CD14-positive monocyte (primary cell): ENCODE measurements around the gene DENND4C. TPM values are rescaled to one million over a fixed set of nuclear protein-coding genes. Genes with fewer than 3 reads are reported as not detected.

Experiments
- DNase-seq, 3 donors: peaks; one replicate each; pipeline ENCODE4 v3.0.0-alpha.2; 2011 to 2022
- H2AFZ ChIP-seq: 2 replicates; pipeline ENCODE4 v1.6.0; 2012; ENCODE audit warnings: mild to moderate bottlenecking, low read depth, low read length, inconsistent platforms; ENCODE audit not compliant: insufficient read depth, poor library complexity, severe bottlenecking
- H3K27ac ChIP-seq, 2 donors: 1 replicate in 1 of 2; 2 replicates in 1 of 2; pipeline ENCODE4 v1.5.1; 2012 to 2013; ENCODE audit warnings: low read length in 2 of 2, control low read depth in 1 of 2, inconsistent platforms in 1 of 2, low read depth in 1 of 2, mild to moderate bottlenecking in 1 of 2
- H3K27me3 ChIP-seq, 2 donors: one replicate each; pipeline versions ENCODE4 v1.6.0 to v1.6.1; 2011 to 2013; ENCODE audit warnings: low read length in 2 of 2; ENCODE audit not compliant: control insufficient read depth in 2 of 2, insufficient read depth in 2 of 2
- H3K36me3 ChIP-seq, 2 donors: replicated peaks in 1 of 2; 1 replicate in 1 of 2; 2 replicates in 1 of 2; pipeline versions ENCODE4 v1.5.1 to v1.6.1; 2012 to 2013; ENCODE audit warnings: low read length in 2 of 2, control low read depth in 1 of 2, inconsistent platforms in 1 of 2, mild to moderate bottlenecking in 1 of 2; ENCODE audit not compliant: insufficient read depth in 2 of 2, control insufficient read depth in 1 of 2
- H3K4me1 ChIP-seq, 2 donors: 1 replicate in 1 of 2; 2 replicates in 1 of 2; pipeline versions ENCODE4 v1.5.1 to v1.6.1; 2012 to 2013; ENCODE audit warnings: low read length in 2 of 2, control low read depth in 1 of 2, inconsistent platforms in 1 of 2, mild to moderate bottlenecking in 1 of 2, moderate library complexity in 1 of 2; ENCODE audit not compliant: insufficient read depth in 2 of 2, control insufficient read depth in 1 of 2
- H3K4me2 ChIP-seq: replicated peaks from 2 replicates; pipeline ENCODE3; 2012; ENCODE audit warnings: low read length, moderate library complexity, mild to moderate bottlenecking; ENCODE audit not compliant: poor library complexity, severe bottlenecking; ENCODE audit errors: extremely low read depth
- H3K4me3 ChIP-seq, 3 experiments: fragments of 200-600 bp in 1 of 3; sonication (generic) in 1 of 3; replicated peaks in 1 of 3; 1 replicate in 2 of 3; 2 replicates in 1 of 3; pipeline ENCODE4 v1.5.1; 2011 to 2013; ENCODE audit warnings: low read length in 3 of 3, mild to moderate bottlenecking in 3 of 3, control low read depth in 2 of 3, low read depth in 2 of 3, inconsistent platforms in 1 of 3, moderate library complexity in 1 of 3
- H3K79me2 ChIP-seq: 2 replicates; pipeline ENCODE4 v1.6.0; 2012; ENCODE audit warnings: mild to moderate bottlenecking, control low read depth, inconsistent platforms, low read length, moderate library complexity; ENCODE audit not compliant: insufficient read depth
- H3K9ac ChIP-seq: 2 replicates; pipeline ENCODE4 v1.6.0; 2017; ENCODE audit warnings: low read length, mild to moderate bottlenecking; ENCODE audit not compliant: insufficient read depth, poor library complexity, severe bottlenecking
- H3K9me3 ChIP-seq, 2 donors: replicated peaks in 1 of 2; 1 replicate in 1 of 2; 2 replicates in 1 of 2; pipeline versions ENCODE4 v1.5.1 to v1.6.1; 2012 to 2013; ENCODE audit warnings: low read length in 2 of 2, control low read depth in 1 of 2; ENCODE audit not compliant: control insufficient read depth in 1 of 2, insufficient read depth in 1 of 2
- H4K20me1 ChIP-seq: 2 replicates; pipeline ENCODE4 v1.6.0; 2012; ENCODE audit warnings: mild to moderate bottlenecking, low read length, control low read depth, moderate library complexity; ENCODE audit not compliant: insufficient read depth
- H3K27ac Mint-ChIP-seq, 7 donors: one replicate each; pipeline ENCODE4 v1.8.0; 2020; ENCODE audit warnings: mild to moderate bottlenecking in 7 of 7, mixed read lengths in 7 of 7, moderate library complexity in 6 of 7, inconsistent platforms in 2 of 7
- H3K27me3 Mint-ChIP-seq, 3 donors: one replicate each; pipeline ENCODE4 v1.8.0; 2021 to 2022; ENCODE audit warnings: low read depth in 3 of 3, mild to moderate bottlenecking in 3 of 3, mixed read lengths in 3 of 3, moderate library complexity in 3 of 3, inconsistent platforms in 1 of 3
- H3K36me3 Mint-ChIP-seq, 2 donors: one replicate each; pipeline ENCODE4 v1.8.0; 2020; ENCODE audit warnings: mixed read lengths in 2 of 2, inconsistent platforms in 1 of 2, mild to moderate bottlenecking in 1 of 2
- H3K4me1 Mint-ChIP-seq: one replicate; pipeline ENCODE4 v1.8.0; 2020; ENCODE audit warnings: mild to moderate bottlenecking, mixed read lengths
- H3K4me3 Mint-ChIP-seq, 2 donors: one replicate each; pipeline ENCODE4 v1.8.0; 2020; ENCODE audit warnings: mild to moderate bottlenecking in 2 of 2, mixed read lengths in 2 of 2, moderate library complexity in 1 of 2
- H3K9me3 Mint-ChIP-seq, 7 donors: one replicate each; pipeline ENCODE4 v1.8.0; 2020 to 2022; ENCODE audit warnings: mixed read lengths in 7 of 7, mild to moderate bottlenecking in 6 of 7, moderate library complexity in 6 of 7, inconsistent platforms in 2 of 7
- WGBS: methylation state at CpG from one replicate; pipeline ENCODE4 v1.1.5; 2013; ENCODE audit warnings: missing lambda C conversion rate; ENCODE audit not compliant: insufficient coverage; 5-methylcytosine and 5-hydroxymethylcytosine counted together
- intact Hi-C, 2 donors: fragments of 100-400 bp; cut with micrococcal nuclease; formaldehyde crosslinking; loops; one replicate each; pipeline versions ENCODE4 v1.15.0 to v1.15.1; 2023
- polyA plus RNA-seq, 3 donors: library from polyadenylated mRNA; depleted of rRNA in 1 of 3; unstranded in 2 of 3; stranded (reverse) in 1 of 3; fragments of 300-500 nt in 2 of 3; fragments of >200 nt in 1 of 3; fragmentation: Illumina TruSeq in 2 of 3; gene quantifications; 1 replicate in 2 of 3; 2 replicates in 1 of 3; pipeline ENCODE4 v1.2.3, GENCODE V29; 2012 to 2021
- TF ChIP-seq, protein P1 (sequence below): fragments of 200-600 bp; IDR thresholded peaks from one replicate; pipeline ENCODE4 v1.8.0; 2022; ENCODE audit warnings: antibody characterized with exemption, mild to moderate bottlenecking

DENND4C gene
- polyA plus RNA-seq, 3 donors, result 8.1 to 15.4 (median 12.7) TPM

DNA sequence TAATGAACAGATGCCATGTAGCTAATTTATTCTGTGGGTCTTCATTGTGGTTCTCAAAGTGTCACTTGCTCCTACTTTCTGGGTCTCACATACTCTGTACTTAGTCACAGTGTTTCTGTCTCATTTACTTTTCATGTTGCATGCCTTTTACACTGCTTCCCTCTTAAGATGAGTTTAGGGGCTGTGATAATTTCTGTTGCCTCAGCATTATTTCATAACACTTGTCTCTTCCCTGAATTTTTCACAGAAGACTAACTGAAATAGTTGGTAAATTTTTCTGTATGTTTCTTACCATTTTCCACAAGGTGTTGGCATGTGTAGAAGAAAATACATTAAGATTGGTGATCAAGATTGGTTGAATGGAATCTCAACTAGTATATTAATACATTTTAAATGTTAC is 59.6 kb downstream of the DENND4C start:
- H3K79me2 ChIP-seq, result no peaks in the 10 kb centered on the region
- H3K9me3 ChIP-seq, result no peaks in the 10 kb centered on the region
- H3K27me3 Mint-ChIP-seq, result no peaks in the 10 kb centered on the region
- intact Hi-C loops, result no loop called here
- no peak overlapping the region for H3K27ac Mint-ChIP-seq
- H2AFZ ChIP-seq, result no peak overlapping the region
- H3K4me2 ChIP-seq, result no peak overlapping the region
- no peaks in the 10 kb centered on the region for H3K4me1 ChIP-seq
- no peaks in the 10 kb centered on the region for H3K27me3 ChIP-seq
- no peak overlapping the region for H3K27ac ChIP-seq
- TF ChIP-seq, protein P1, sequence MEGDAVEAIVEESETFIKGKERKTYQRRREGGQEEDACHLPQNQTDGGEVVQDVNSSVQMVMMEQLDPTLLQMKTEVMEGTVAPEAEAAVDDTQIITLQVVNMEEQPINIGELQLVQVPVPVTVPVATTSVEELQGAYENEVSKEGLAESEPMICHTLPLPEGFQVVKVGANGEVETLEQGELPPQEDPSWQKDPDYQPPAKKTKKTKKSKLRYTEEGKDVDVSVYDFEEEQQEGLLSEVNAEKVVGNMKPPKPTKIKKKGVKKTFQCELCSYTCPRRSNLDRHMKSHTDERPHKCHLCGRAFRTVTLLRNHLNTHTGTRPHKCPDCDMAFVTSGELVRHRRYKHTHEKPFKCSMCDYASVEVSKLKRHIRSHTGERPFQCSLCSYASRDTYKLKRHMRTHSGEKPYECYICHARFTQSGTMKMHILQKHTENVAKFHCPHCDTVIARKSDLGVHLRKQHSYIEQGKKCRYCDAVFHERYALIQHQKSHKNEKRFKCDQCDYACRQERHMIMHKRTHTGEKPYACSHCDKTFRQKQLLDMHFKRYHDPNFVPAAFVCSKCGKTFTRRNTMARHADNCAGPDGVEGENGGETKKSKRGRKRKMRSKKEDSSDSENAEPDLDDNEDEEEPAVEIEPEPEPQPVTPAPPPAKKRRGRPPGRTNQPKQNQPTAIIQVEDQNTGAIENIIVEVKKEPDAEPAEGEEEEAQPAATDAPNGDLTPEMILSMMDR, result no peak
- no peak overlapping the region for H3K4me3 ChIP-seq
- peaks cover 48 to 61% of the 10 kb centered on the region in 2 donors for H3K36me3 Mint-ChIP-seq
- DNase-seq, result no peak
- peaks cover 33 to 77% of the 10 kb centered on the region in 2 donors for H3K36me3 ChIP-seq
- no peak overlapping the region for H3K4me3 Mint-ChIP-seq
- no peak overlapping the region for H3K9ac ChIP-seq
- H3K9me3 Mint-ChIP-seq, result no peaks in the 10 kb centered on the region
- no peaks in the 10 kb centered on the region for H3K4me1 Mint-ChIP-seq
- peaks cover 8% of the 10 kb centered on the region for H4K20me1 ChIP-seq

GRCh38 chr9:19294219-19294618 is 63.7 kb downstream of the DENND4C start:
- Histone ChIP-seq H3K27ac (no peak overlapping the region), H4K20me1 (no peaks in the 10 kb centered on the region), H3K4me1 (no peaks in the 10 kb centered on the region), H2AFZ (no peak overlapping the region), H3K4me2 (no peak overlapping the region), H3K9me3 (no peaks in the 10 kb centered on the region), H3K4me3 (no peak overlapping the region), H3K9ac (no peak overlapping the region), H3K27me3 (no peaks in the 10 kb centered on the region), H3K79me2 (no peaks in the 10 kb centered on the region), H3K36me3 (peaks cover 45 to 84% of the 10 kb centered on the region in 2 donors)
- H3K27me3 Mint-ChIP-seq, result no peaks in the 10 kb centered on the region
- TF ChIP-seq, protein P1, result no peak
- peak overlapping the region in 1 of 7 donors; percentile 4 for H3K27ac Mint-ChIP-seq
- WGBS, result 100% methylated on average over 1 of the region's 4 CpGs
- H3K9me3 Mint-ChIP-seq, result no peaks in the 10 kb centered on the region
- DNase-seq, result no peak
- no peaks in the 10 kb centered on the region for H3K4me1 Mint-ChIP-seq
- intact Hi-C loops, result no loop called here
- no peak overlapping the region for H3K4me3 Mint-ChIP-seq
- H3K36me3 Mint-ChIP-seq, result peaks cover 42 to 58% of the 10 kb centered on the region in 2 donors
